Tibial nerve (tissue), 4 donors: Measurements from ENCODE around the gene MME. TPM values are rescaled to one million over a fixed set of nuclear protein-coding genes. Genes with fewer than 3 reads are reported as not detected.

Source experiments
- DNase-seq, 2 donors: peaks; one replicate each; pipeline ENCODE4 v3.0.0-alpha.2; 2019; ENCODE audit warnings: low spot score in 2 of 2
- H3K27ac ChIP-seq, 4 donors: fragments of 200-600 bp; sonication (generic) in 3 of 4; one replicate each; pipeline ENCODE4 v1.5.1; 2017 to 2019; ENCODE audit warnings: mild to moderate bottlenecking in 1 of 4
- H3K27me3 ChIP-seq, 2 donors: fragments of 200-600 bp; sonication (generic) in 1 of 2; one replicate each; pipeline versions ENCODE4 v1.5.1 to v1.6.0; 2017 to 2019
- H3K36me3 ChIP-seq, 3 donors: fragments of 200-600 bp; sonication (generic); one replicate each; pipeline ENCODE4 v1.5.1; 2018 to 2019
- H3K4me1 ChIP-seq, 4 donors: fragments of 200-600 bp; sonication (generic) in 3 of 4; one replicate each; pipeline ENCODE4 v1.5.1; 2017 to 2019
- H3K4me3 ChIP-seq, 4 donors: fragments of 200-600 bp; sonication (generic) in 3 of 4; one replicate each; pipeline ENCODE4 v1.5.1; 2017 to 2019; ENCODE audit warnings: mild to moderate bottlenecking in 1 of 4, moderate library complexity in 1 of 4
- H3K9me3 ChIP-seq, 4 donors: fragments of 200-600 bp; sonication (generic) in 3 of 4; one replicate each; pipeline ENCODE4 v1.5.1; 2017 to 2019
- EP300 ChIP-seq, 2 donors: sonication (generic); formaldehyde crosslinking; IDR thresholded peaks; one replicate each; pipeline ENCODE4 v1.6.1; 2017; ENCODE audit warnings: antibody characterized with exemption in 2 of 2, mild to moderate bottlenecking in 1 of 2
- POLR2A ChIP-seq, 2 donors: fragments of 450-650 bp; IDR thresholded peaks; one replicate each; pipeline ENCODE4 v1.6.1; 2017; ENCODE audit warnings: antibody characterized with exemption in 2 of 2, mild to moderate bottlenecking in 2 of 2, moderate library complexity in 2 of 2
- WGBS, 2 donors: methylation state at CpG; one replicate each; pipeline ENCODE4 v1.1.5; 2018; 5-methylcytosine and 5-hydroxymethylcytosine counted together
- total RNA-seq, 4 donors: library from RNA; depleted of rRNA; stranded (reverse); fragments of >200 nt; gene quantifications; one replicate each; pipeline ENCODE4 v1.1.0, GENCODE V29; 2016

The MME gene
- total RNA-seq, 4 donors from 2014 or later, result 47.7 to 127 (median 112) TPM

- H3K36me3 ChIP-seq, result no peaks in the 10 kb centered on the region
- WGBS, 2 donors, result 67 to 75% methylated on average over 3 of the region's 3 CpGs
- H3K4me3 ChIP-seq, result no peak overlapping the region
- H3K9me3 ChIP-seq, result no peaks in the 10 kb centered on the region
- H3K27ac ChIP-seq, result peak overlapping the region in 2 of 4 donors; percentile 64 to 77
- peak; percentile 56 to 79 for DNase-seq
- TF ChIP-seq POLR2A (IDR thresholded peaks at IDR 0.05) (no peak), EP300 (IDR thresholded peaks at IDR 0.05) (peak in 1 of 2 donors; percentile 72)
- peaks cover 0 to 16% (median 2%) of the 10 kb centered on the region in 4 donors for H3K4me1 ChIP-seq
- H3K27me3 ChIP-seq, result no peaks in the 10 kb centered on the region
Observed at GRCh38 chr3:155232605-155233004, 152.5 kb downstream of the MME start.

- Histone ChIP-seq H3K4me3 (no peak overlapping the region), H3K4me1 (peaks cover 0 to 16% (median 2%) of the 10 kb centered on the region in 4 donors), H3K9me3 (no peaks in the 10 kb centered on the region), H3K27me3 (no peaks in the 10 kb centered on the region), H3K36me3 (no peaks in the 10 kb centered on the region), H3K27ac (peak overlapping the region in 2 of 4 donors; percentile 64 to 77)
- DNase-seq, result peak; percentile 26 to 79
- 25 to 26% methylated on average over 2 of the region's 2 CpGs for WGBS, 2 donors
- peak in 1 of 2 donors; percentile 51 for TF ChIP-seq EP300 (IDR thresholded peaks at IDR 0.05)
- no peak for TF ChIP-seq POLR2A (IDR thresholded peaks at IDR 0.05)
Observed at GRCh38 chr3:155233213-155233612, 153.1 kb downstream of the MME start.

Other genes starting within 250 kb of the MME start
- gene STRIT1, start 213.4 kb downstream of the MME start, total RNA-seq, result not detected